PFSK-1 (cell line): Measurements from ENCODE around the gene ZKSCAN2.

Source experiments
- FOXP2 ChIP-seq: optimal IDR thresholded peaks from 2 replicates; pipeline ENCODE3; 2011; ENCODE audit warnings: borderline replicate concordance, control low read depth, inconsistent platforms; ENCODE audit not compliant: insufficient read depth; ENCODE audit errors: extremely low read length, extremely low read depth
- POLR2AphosphoS5 ChIP-seq: IDR thresholded peaks from 2 replicates; pipeline ENCODE4 v1.6.1; 2012; ENCODE audit warnings: low read depth, mild to moderate bottlenecking, control low read depth, low read length, moderate library complexity
- REST ChIP-seq, 2 experiments: IDR thresholded peaks; 2 replicates each; pipeline versions ENCODE4 v1.6.1 to v1.8.0; 2011 to 2012; ENCODE audit warnings: low read depth in 2 of 2, low read length in 2 of 2, control low read depth in 1 of 2, inconsistent platforms in 1 of 2, mild to moderate bottlenecking in 1 of 2, moderate library complexity in 1 of 2; ENCODE audit not compliant: insufficient read depth in 1 of 2
- SIN3A ChIP-seq: IDR thresholded peaks from 2 replicates; pipeline ENCODE4 v1.6.1; 2012; ENCODE audit warnings: mild to moderate bottlenecking, low read length, moderate library complexity, borderline replicate concordance; ENCODE audit not compliant: insufficient read depth
- TAF1 ChIP-seq: IDR thresholded peaks from 2 replicates; pipeline ENCODE4 v1.6.1; 2012; ENCODE audit warnings: low read length, control low read depth, borderline replicate concordance; ENCODE audit not compliant: insufficient read depth

The ZKSCAN2 gene

GRCh38 chr16:25265968-25266367 lies 8.3 kb upstream of the ZKSCAN2 start:
- TF ChIP-seq FOXP2: no peak
- TF ChIP-seq SIN3A: no peak
- no peak for TF ChIP-seq REST (IDR thresholded peaks at IDR 0.05; ENCODE audit: insufficient read depth in 1 of 2, low read depth in 2 of 2, low read length in 2 of 2)
- no peak for TF ChIP-seq TAF1
- no peak for TF ChIP-seq POLR2AphosphoS5

- TF ChIP-seq REST (IDR thresholded peaks at IDR 0.05; ENCODE audit: insufficient read depth in 1 of 2, low read depth in 2 of 2, low read length in 2 of 2) (peak; percentile 83 to 98), SIN3A (no peak)
Observed at GRCh38 chr16:25264597-25264996, 7.0 kb upstream of the ZKSCAN2 start.

- TF ChIP-seq TAF1 (no peak), REST (IDR thresholded peaks at IDR 0.05; ENCODE audit: insufficient read depth in 1 of 2, low read depth in 2 of 2, low read length in 2 of 2) (no peak), SIN3A (no peak)
Observed at GRCh38 chr16:25260416-25260815, 2.8 kb upstream of the ZKSCAN2 start.

GRCh38 chr16:25258861-25259179 lies 1.2 kb upstream of the ZKSCAN2 start:
- no peak for TF ChIP-seq POLR2AphosphoS5
- no peak for TF ChIP-seq TAF1
- no peak for TF ChIP-seq REST (IDR thresholded peaks at IDR 0.05; ENCODE audit: insufficient read depth in 1 of 2, low read depth in 2 of 2, low read length in 2 of 2)

GRCh38 chr16:25257956-25258860 lies 563 bp upstream of the ZKSCAN2 start:
- peak; percentile 55 for TF ChIP-seq FOXP2
- peak; percentile 36; the same call in 1 of the 2 replicates for TF ChIP-seq TAF1
- TF ChIP-seq REST (IDR thresholded peaks at IDR 0.05; ENCODE audit: insufficient read depth in 1 of 2, low read depth in 2 of 2, low read length in 2 of 2): 0 out of 4 replicates have a peak, but pooled peaks of 1 of the 2 experiments have one; percentile 32
- no peak for TF ChIP-seq SIN3A
- TF ChIP-seq POLR2AphosphoS5: peak; percentile 65
